ENCODE measurements around the gene KRT28.

Gene KRT28

GRCh38 chr17:40799859-40800258, at the start of gene KRT28:
Gene KRT28 (minus strand): TSS chr17:40799959. CDS start chr17:40799893, 66 bp downstream.
- TF ChIP-seq CTCF (conservative IDR thresholded peaks at IDR 0.05; ENCODE audit: low read length), result no peak
- no peak for TF ChIP-seq EZH2phosphoT487 (IDR thresholded peaks at IDR 0.05; ENCODE audit: borderline replicate concordance)
- Histone ChIP-seq H3K4me1 (ENCODE audit: insufficient read depth, low read length, poor library complexity, severe bottlenecking) (no peaks in the 10 kb centered on the region), H3K27me3 (ENCODE audit: insufficient read depth, low read length, poor library complexity, severe bottlenecking) (peaks cover 30% of the 10 kb centered on the region)

DNA sequence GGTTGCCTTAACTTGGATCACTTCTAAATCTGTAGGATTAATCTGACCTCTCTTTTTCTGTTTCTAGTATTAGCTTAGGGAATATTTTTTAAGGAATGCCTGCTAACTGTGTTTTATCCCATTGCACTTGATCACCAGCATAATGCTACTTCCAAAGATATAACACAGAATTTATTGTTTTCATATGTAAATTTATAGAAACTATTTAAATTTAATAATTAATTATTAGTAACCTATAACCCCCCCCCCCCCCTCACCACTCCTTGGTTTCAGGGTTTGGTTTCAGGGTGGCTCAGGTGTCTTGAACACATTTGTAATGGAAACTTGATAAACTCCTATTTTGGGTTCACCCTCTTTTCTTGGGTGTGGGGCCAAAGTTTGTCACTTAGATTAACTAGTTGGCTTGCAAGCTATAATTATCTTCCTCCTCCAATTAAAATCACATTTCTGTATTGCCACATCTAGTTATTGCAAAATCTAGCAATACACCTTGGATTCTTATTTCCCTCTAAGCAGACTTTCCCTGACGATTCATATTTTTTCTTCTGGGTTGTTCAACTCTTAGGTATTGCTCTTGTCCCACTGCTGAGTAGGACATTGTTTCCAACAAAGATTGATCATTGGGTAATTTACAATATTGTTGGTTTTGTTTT, 49.0 kb upstream of the KRT28 start:
- Histone ChIP-seq H3K27me3 (ENCODE audit: insufficient read depth, low read length, poor library complexity, severe bottlenecking) (peaks cover 9% of the 10 kb centered on the region), H3K4me1 (ENCODE audit: insufficient read depth, low read length, poor library complexity, severe bottlenecking) (no peaks in the 10 kb centered on the region), H3K9me2 (replicated peaks; ENCODE audit: low read depth, low read length) (no peaks in the 10 kb centered on the region), H3K9ac (ENCODE audit: low read depth, low read length, poor library complexity, severe bottlenecking) (no peak overlapping the region), H4K20me1 (ENCODE audit: insufficient read depth, low read length, poor library complexity, severe bottlenecking) (no peaks in the 10 kb centered on the region), H3K4me2 (ENCODE audit: low read depth, low read length, poor library complexity, severe bottlenecking) (no peak overlapping the region), H3K9me3 (ENCODE audit: insufficient read depth, low read depth, low read length) (no peaks in the 10 kb centered on the region), H2AFZ (ENCODE audit: low read length) (no peak overlapping the region), H3K4me3 (ENCODE audit: low read length, poor library complexity, severe bottlenecking) (no peak overlapping the region), H3F3A (ENCODE audit: low read depth) (no peaks in the 10 kb centered on the region), H3K79me2 (ENCODE audit: insufficient read depth, low read length) (no peaks in the 10 kb centered on the region), H3K36me3 (ENCODE audit: insufficient read depth, low read length) (no peaks in the 10 kb centered on the region)
- no peak for TF ChIP-seq EZH2phosphoT487 (IDR thresholded peaks at IDR 0.05; ENCODE audit: borderline replicate concordance)

More at GRCh38 chr17:40799859-40800258, at the start of gene KRT28:
- H3K4me3 ChIP-seq (ENCODE audit: low read length, poor library complexity, severe bottlenecking), result no peak within 1 kb of the TSS
- no peaks in the 10 kb centered on the region for H4K20me1 ChIP-seq (ENCODE audit: insufficient read depth, low read length, poor library complexity, severe bottlenecking)
- H3K36me3 ChIP-seq (ENCODE audit: insufficient read depth, low read length), result no peaks in the 10 kb centered on the region
- H3K9me3 ChIP-seq (ENCODE audit: insufficient read depth, low read depth, low read length), result no peaks in the 10 kb centered on the region
- no peaks in the 10 kb centered on the region for H3K9me2 ChIP-seq (replicated peaks; ENCODE audit: low read depth, low read length)
- no peaks in the 10 kb centered on the region for H3F3A ChIP-seq (ENCODE audit: low read depth)
- no peak within 1 kb of the TSS for H2AFZ ChIP-seq (ENCODE audit: low read length)
- H3K79me2 ChIP-seq (ENCODE audit: insufficient read depth, low read length), result no peaks in the 10 kb centered on the region
- H3K4me2 ChIP-seq (ENCODE audit: low read depth, low read length, poor library complexity, severe bottlenecking), result no peak within 1 kb of the TSS
- H3K9ac ChIP-seq (ENCODE audit: low read depth, low read length, poor library complexity, severe bottlenecking), result no peak within 1 kb of the TSS

- no peaks in the 10 kb centered on the region for H3F3A ChIP-seq (ENCODE audit: low read depth)
- H2AFZ ChIP-seq (ENCODE audit: low read length), result no peak overlapping the region
- H3K4me3 ChIP-seq (ENCODE audit: low read length, poor library complexity, severe bottlenecking), result no peak overlapping the region
- no peaks in the 10 kb centered on the region for H4K20me1 ChIP-seq (ENCODE audit: insufficient read depth, low read length, poor library complexity, severe bottlenecking)
- no peaks in the 10 kb centered on the region for H3K36me3 ChIP-seq (ENCODE audit: insufficient read depth, low read length)
- peaks cover 9% of the 10 kb centered on the region for H3K27me3 ChIP-seq (ENCODE audit: insufficient read depth, low read length, poor library complexity, severe bottlenecking)
- H3K9me2 ChIP-seq (replicated peaks; ENCODE audit: low read depth, low read length), result no peaks in the 10 kb centered on the region
- no peak overlapping the region for H3K9ac ChIP-seq (ENCODE audit: low read depth, low read length, poor library complexity, severe bottlenecking)
- H3K4me2 ChIP-seq (ENCODE audit: low read depth, low read length, poor library complexity, severe bottlenecking), result no peak overlapping the region
- TF ChIP-seq CTCF (conservative IDR thresholded peaks at IDR 0.05; ENCODE audit: low read length) (no peak), EZH2phosphoT487 (IDR thresholded peaks at IDR 0.05; ENCODE audit: borderline replicate concordance) (no peak)
- no peaks in the 10 kb centered on the region for H3K4me1 ChIP-seq (ENCODE audit: insufficient read depth, low read length, poor library complexity, severe bottlenecking)
- H3K9me3 ChIP-seq (ENCODE audit: insufficient read depth, low read depth, low read length), result no peaks in the 10 kb centered on the region
- no peaks in the 10 kb centered on the region for H3K79me2 ChIP-seq (ENCODE audit: insufficient read depth, low read length)
Measured at GRCh38 chr17:40846515-40847144, 46.9 kb upstream of the KRT28 start.
